Duodenal mucosa (tissue), 2 donors: ENCODE results near the gene SRD5A3.
A peak's percentile ranks its signal among the peaks of the same experiment; 100 is the strongest.

ENCODE experiments used
- H3K27ac ChIP-seq: one replicate; pipeline ENCODE4 v1.7.0; 2013; ENCODE audit warnings: low read depth, low read length
- H3K27me3 ChIP-seq, 2 donors: one replicate each; pipeline ENCODE4 v1.7.0; 2013; ENCODE audit warnings: low read length in 2 of 2, control low read depth in 1 of 2; ENCODE audit not compliant: insufficient read depth in 2 of 2, control insufficient read depth in 1 of 2
- H3K36me3 ChIP-seq, 2 donors: one replicate each; pipeline ENCODE4 v1.7.0; 2013; ENCODE audit warnings: low read length in 2 of 2, control low read depth in 1 of 2; ENCODE audit not compliant: insufficient read depth in 2 of 2, control insufficient read depth in 1 of 2
- H3K4me1 ChIP-seq, 2 donors: one replicate each; pipeline ENCODE4 v1.7.0; 2013; ENCODE audit warnings: low read length in 2 of 2, control low read depth in 1 of 2; ENCODE audit not compliant: insufficient read depth in 2 of 2, control insufficient read depth in 1 of 2
- H3K4me3 ChIP-seq, 2 donors: one replicate each; pipeline ENCODE4 v1.7.0; 2013; ENCODE audit warnings: low read length in 2 of 2, low read depth in 1 of 2
- H3K9ac ChIP-seq, 2 donors: one replicate each; pipeline ENCODE4 v1.7.0; 2013; ENCODE audit warnings: low read length in 2 of 2, low read depth in 1 of 2
- H3K9me3 ChIP-seq, 2 donors: one replicate each; pipeline ENCODE4 v1.7.0; 2013; ENCODE audit warnings: low read length in 2 of 2, control low read depth in 1 of 2; ENCODE audit not compliant: control insufficient read depth in 1 of 2

SRD5A3 gene

GRCh38 chr4:55399581-55399980 is 53.5 kb downstream of the SRD5A3 start:
- peak overlapping the region; percentile 28 to 52 for H3K4me3 ChIP-seq
- H3K27me3 ChIP-seq = no peaks in the 10 kb centered on the region
- H3K9ac ChIP-seq = no peak overlapping the region
- H3K4me1 ChIP-seq = peaks cover 25 to 41% of the 10 kb centered on the region in 2 donors
- H3K27ac ChIP-seq = no peak overlapping the region
- peaks cover 6 to 9% of the 10 kb centered on the region in 2 donors for H3K36me3 ChIP-seq
- H3K9me3 ChIP-seq = no peaks in the 10 kb centered on the region

- Histone ChIP-seq H3K4me3 (no peak overlapping the region), H3K36me3 (peaks cover 9 to 20% of the 10 kb centered on the region in 2 donors), H3K9ac (no peak overlapping the region), H3K9me3 (no peaks in the 10 kb centered on the region), H3K27ac (no peak overlapping the region), H3K4me1 (peaks cover 0 to 15% of the 10 kb centered on the region in 2 donors), H3K27me3 (no peaks in the 10 kb centered on the region)
These were observed 59.0 kb downstream of the SRD5A3 start for GRCh38 chr4:55405073-55405472.

- H3K9ac ChIP-seq = no peak overlapping the region
- no peak overlapping the region for H3K4me3 ChIP-seq
- peaks cover 6 to 21% of the 10 kb centered on the region in 2 donors for H3K36me3 ChIP-seq
- H3K27me3 ChIP-seq = no peaks in the 10 kb centered on the region
- peaks cover 0 to 6% of the 10 kb centered on the region in 2 donors for H3K4me1 ChIP-seq
- H3K9me3 ChIP-seq = no peaks in the 10 kb centered on the region
- no peak overlapping the region for H3K27ac ChIP-seq
These were observed 60.5 kb downstream of the SRD5A3 start for GRCh38 chr4:55406545-55406944.

- Histone ChIP-seq H3K4me1 (peaks cover 0 to 6% of the 10 kb centered on the region in 2 donors), H3K9me3 (no peaks in the 10 kb centered on the region), H3K36me3 (peaks cover 6 to 25% of the 10 kb centered on the region in 2 donors), H3K27ac (no peak overlapping the region), H3K4me3 (no peak overlapping the region), H3K27me3 (no peaks in the 10 kb centered on the region), H3K9ac (no peak overlapping the region)
These were observed 61.1 kb downstream of the SRD5A3 start for GRCh38 chr4:55407119-55407518.

GRCh38 chr4:55407764-55408163 is 61.7 kb downstream of the SRD5A3 start:
- no peak overlapping the region for H3K9ac ChIP-seq
- peaks cover 6 to 25% of the 10 kb centered on the region in 2 donors for H3K36me3 ChIP-seq
- H3K27ac ChIP-seq = no peak overlapping the region
- H3K9me3 ChIP-seq = no peaks in the 10 kb centered on the region
- no peaks in the 10 kb centered on the region for H3K27me3 ChIP-seq
- no peak overlapping the region for H3K4me3 ChIP-seq
- peaks cover 0 to 6% of the 10 kb centered on the region in 2 donors for H3K4me1 ChIP-seq

- H3K9ac ChIP-seq = no peak overlapping the region
- H3K27me3 ChIP-seq = no peaks in the 10 kb centered on the region
- peaks cover 4 to 22% of the 10 kb centered on the region in 2 donors for H3K36me3 ChIP-seq
- H3K27ac ChIP-seq = no peak overlapping the region
- H3K4me3 ChIP-seq = no peak overlapping the region
- no peaks in the 10 kb centered on the region for H3K9me3 ChIP-seq
- H3K4me1 ChIP-seq = peaks cover 0 to 6% of the 10 kb centered on the region in 2 donors
These were observed 63.6 kb downstream of the SRD5A3 start for GRCh38 chr4:55409468-55410171.

- Histone ChIP-seq H3K27ac (no peak overlapping the region), H3K4me1 (peaks cover 0 to 6% of the 10 kb centered on the region in 2 donors), H3K9ac (no peak overlapping the region), H3K9me3 (no peaks in the 10 kb centered on the region), H3K4me3 (no peak overlapping the region), H3K36me3 (peaks cover 4 to 21% of the 10 kb centered on the region in 2 donors), H3K27me3 (no peaks in the 10 kb centered on the region)
These were observed 64.4 kb downstream of the SRD5A3 start for GRCh38 chr4:55410431-55410830.

- peaks cover 0 to 6% of the 10 kb centered on the region in 2 donors for H3K4me1 ChIP-seq
- H3K4me3 ChIP-seq = no peak overlapping the region
- H3K27ac ChIP-seq = no peak overlapping the region
- no peak overlapping the region for H3K9ac ChIP-seq
- H3K27me3 ChIP-seq = no peaks in the 10 kb centered on the region
- peaks cover 0 to 27% of the 10 kb centered on the region in 2 donors for H3K36me3 ChIP-seq
- no peaks in the 10 kb centered on the region for H3K9me3 ChIP-seq
These were observed 65.6 kb downstream of the SRD5A3 start for GRCh38 chr4:55411621-55412020.

- Histone ChIP-seq H3K36me3 (peaks cover 18 to 50% of the 10 kb centered on the region in 2 donors), H3K4me3 (no peak overlapping the region), H3K27ac (no peak overlapping the region), H3K4me1 (no peaks in the 10 kb centered on the region), H3K27me3 (no peaks in the 10 kb centered on the region), H3K9me3 (no peaks in the 10 kb centered on the region), H3K9ac (no peak overlapping the region)
These were observed 70.1 kb downstream of the SRD5A3 start for GRCh38 chr4:55416176-55416575.
